Stimulated activated CD4-positive, alpha-beta T cell treated with anti-CD3 and anti-CD28 coated beads, Interleukin-12 subunit alpha, Interleukin-12 subunit beta, amount 100 ng/mL, for 4 hours (primary cell): ENCODE results near the gene ATF7IP2.
"Not testable (repeated sequence)": the region's sequence is repeated elsewhere in the genome, so short reads cannot be mapped to it uniquely, and the experiment has no call there.

Source experiments
- DNase-seq: peaks from one replicate; pipeline ENCODE4 v3.0.0-alpha.2; 2020

ATF7IP2 gene

DNA sequence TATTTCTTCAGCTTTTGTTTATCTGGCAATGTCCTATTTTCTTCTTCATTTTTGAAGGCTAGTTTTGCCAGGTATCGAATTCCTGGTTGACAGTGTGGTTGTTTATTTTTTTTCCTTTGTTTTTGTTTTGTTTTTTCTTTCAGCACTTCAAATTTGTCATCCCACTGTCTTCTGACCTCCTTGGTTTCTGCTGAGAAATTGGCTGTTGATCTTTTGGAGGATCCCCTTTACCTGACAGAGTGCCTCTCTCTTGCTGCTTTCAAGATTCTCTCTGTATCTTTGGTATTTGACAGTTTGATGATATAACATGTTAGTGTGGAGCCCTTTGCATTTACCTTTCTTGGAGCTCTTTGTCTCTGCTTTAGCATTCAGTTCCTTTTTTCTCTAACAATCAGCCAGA is 9.6 kb upstream of the ATF7IP2 start:
- no peak for DNase-seq

DNA sequence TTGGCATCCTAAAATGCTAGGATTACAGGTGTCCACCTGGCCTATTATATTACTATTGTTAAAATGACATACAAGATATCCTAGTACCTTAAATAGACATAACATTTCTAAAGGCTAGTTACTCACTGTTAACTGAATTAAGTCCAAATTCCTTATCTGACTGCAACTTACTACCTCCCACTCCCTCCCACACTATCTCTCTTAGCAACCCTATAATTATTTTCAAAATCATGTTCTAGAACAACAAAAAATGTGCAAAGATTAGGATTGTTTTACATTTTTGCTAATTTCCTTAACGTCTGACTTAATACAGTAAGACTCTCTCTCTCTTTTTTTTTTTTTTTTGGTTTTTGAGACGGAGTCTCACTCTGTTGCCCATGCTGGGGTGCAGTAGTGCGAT is 2.2 kb upstream of the ATF7IP2 start:
- DNase-seq: no peak

GRCh38 chr16:10386517-10387100 is 748 bp downstream of the ATF7IP2 start:
- DNase-seq: no peak

- no peak for DNase-seq
These were observed 1.3 kb downstream of the ATF7IP2 start for GRCh38 chr16:10387188-10387617.

DNA sequence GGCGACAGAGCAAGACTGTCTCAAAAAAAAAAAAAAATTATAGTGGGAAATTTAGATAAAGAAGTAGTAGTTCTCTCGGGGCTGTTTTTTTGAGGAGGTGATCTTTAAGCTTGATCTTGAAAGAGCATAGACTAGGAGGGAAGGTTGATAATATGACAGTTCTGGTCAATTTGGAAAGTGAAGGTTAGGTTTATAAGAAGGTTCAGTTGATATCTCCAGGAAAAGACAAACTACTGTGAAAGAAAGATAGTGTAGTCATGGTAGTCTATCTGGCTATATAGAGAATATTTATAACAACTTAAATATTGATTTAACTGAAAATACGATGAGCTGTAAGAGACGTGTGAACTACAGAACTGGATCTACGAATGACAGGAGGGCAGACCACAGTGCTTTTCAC is 3.1 kb downstream of the ATF7IP2 start:
- DNase-seq: no peak

GRCh38 chr16:10390330-10390729 is 4.5 kb downstream of the ATF7IP2 start:
- DNase-seq: no peak

GRCh38 chr16:10390867-10391266 is 5.0 kb downstream of the ATF7IP2 start:
- no peak for DNase-seq

DNA sequence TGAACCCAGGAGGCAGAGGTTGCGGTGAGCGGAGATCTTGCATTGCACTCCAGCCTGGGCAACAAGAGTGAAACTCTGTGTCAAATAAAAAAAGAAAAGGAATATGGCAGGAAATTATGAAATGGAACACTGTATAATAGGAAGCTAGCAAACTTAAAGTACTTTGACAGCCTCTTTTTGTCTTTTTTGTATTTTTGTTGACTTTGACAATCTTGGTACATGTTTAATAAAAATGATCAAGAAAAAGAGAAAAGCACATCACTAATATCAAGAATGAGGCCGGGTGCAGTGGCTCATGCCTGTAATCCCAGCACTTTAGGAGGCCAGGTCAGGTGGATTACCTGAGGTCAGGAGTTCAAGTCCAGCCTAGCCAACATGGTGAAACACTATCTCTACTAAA is 5.5 kb downstream of the ATF7IP2 start:
- no peak for DNase-seq

DNA sequence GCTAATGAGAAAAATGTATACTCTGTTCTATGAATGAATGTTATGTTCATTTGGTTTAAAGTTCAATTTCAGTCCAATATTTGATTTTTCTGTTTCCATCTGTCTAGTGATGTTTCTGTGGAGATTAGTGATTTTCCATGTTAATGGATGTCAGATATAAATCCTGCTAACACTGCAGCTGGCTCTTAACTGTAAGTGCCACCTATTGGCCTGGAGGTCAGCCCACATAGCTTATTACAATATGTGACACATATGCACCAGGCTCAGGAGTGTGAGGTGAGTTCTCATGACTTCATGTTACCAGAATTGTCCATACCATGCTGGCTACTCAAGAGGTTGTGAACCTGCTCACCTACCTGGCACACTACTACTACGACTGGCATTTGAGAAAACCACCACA is 17.1 kb downstream of the ATF7IP2 start:
- DNase-seq: no peak

- no peak for DNase-seq
These were observed 19.6 kb downstream of the ATF7IP2 start for GRCh38 chr16:10405386-10405939.

- DNase-seq: no peak
These were observed 23.0 kb downstream of the ATF7IP2 start for GRCh38 chr16:10408824-10409381.

DNA sequence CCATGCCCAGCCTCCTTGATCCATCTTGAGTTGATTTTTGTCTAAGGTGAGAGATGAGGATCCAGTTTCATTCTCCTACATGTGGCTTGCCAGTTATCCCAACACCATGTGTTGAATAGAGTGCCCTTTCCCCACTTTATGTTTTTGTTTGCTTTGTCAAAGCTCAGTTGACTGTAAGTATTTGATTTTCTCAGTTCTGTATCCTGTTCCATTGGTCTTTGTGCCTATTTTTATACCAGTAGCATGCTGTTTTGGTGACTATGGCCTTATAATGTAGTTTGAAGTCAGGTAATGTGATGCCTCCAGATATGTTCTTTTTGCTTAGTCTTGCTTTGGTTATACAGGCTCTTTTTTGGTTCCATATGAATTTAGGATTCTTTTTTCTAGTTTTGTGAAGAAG is 23.9 kb downstream of the ATF7IP2 start:
- not testable (repeated sequence) for DNase-seq

- DNase-seq: no peak
These were observed 24.6 kb downstream of the ATF7IP2 start for GRCh38 chr16:10410469-10410868.

GRCh38 chr16:10412935-10413601 is 27.2 kb downstream of the ATF7IP2 start:
- no peak for DNase-seq

GRCh38 chr16:10418204-10418603 is 32.3 kb downstream of the ATF7IP2 start:
- DNase-seq: not testable (repeated sequence)

GRCh38 chr16:10419701-10420100 is 33.8 kb downstream of the ATF7IP2 start:
- no peak for DNase-seq

DNA sequence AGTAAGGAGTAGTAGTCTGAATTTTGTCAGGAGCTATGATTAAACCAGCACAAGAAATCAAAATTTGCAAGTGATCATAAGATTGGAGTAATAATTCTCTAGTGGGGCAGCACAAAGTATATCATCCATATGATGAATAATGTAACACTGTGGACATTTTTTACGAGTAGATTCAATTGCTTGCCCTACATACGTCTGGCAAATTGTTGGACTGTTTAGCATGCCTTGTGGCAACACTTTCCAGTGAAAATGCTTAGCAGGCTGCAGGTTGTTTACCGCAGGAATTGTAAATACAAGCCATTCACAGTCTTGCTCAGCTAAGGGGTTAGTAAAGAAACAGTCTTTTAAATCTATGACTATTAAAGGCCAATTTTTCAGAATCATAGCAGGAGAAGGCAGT is 35.7 kb downstream of the ATF7IP2 start:
- DNase-seq: no peak

GRCh38 chr16:10428433-10429168 is 42.7 kb downstream of the ATF7IP2 start:
- no peak for DNase-seq

DNA sequence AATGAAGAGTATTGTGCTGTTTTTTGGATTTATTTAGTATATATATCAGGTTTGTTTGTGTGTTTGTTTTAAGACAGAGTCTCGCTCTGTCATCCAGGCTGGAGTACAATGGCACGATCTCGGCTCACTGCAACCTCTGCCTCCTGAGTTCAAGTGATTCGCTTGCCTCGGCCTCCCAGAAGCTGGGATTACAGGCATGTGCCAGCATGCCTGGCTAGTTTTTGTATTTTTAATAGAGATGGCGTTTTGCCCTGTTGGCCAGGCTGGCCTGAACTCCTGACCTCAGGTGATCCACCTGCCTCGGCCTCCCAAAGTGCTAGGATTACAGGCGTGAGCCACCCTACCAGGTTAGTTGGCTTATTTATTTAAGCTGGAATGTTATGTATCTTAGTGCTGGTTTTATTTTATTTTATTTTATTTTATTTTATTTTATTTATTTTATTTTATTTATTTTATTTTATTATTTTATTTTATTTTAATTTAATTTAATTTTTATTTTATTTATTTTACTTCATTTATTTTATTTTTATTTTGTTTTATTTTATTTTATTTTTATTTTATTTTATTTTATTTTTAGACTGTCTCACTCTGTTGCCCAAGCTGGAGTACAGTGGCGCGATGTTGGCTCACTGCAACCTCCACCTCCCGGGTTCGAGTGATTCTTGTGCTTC is 43.6 kb downstream of the ATF7IP2 start:
- DNase-seq: not testable (repeated sequence)

DNA sequence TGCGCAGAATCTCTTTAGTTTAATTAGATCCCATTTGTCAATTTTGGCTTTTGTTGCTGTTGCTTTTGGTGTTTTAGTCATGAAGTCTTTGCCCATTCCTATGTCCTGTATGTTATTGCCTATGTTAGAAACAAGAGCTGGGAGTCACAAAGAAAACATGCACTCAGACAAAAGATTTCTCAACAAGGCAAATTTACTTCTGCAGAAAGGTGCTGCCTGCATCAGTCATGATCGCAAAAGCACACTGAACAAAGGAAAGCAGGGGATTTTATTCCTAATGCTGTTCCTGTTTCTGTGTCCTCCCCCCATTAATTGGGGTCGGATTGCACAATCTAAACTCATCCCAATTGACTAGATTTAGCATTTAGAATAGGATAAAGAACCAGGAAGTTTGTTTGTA is 55.9 kb downstream of the ATF7IP2 start:
- DNase-seq: no peak

DNA sequence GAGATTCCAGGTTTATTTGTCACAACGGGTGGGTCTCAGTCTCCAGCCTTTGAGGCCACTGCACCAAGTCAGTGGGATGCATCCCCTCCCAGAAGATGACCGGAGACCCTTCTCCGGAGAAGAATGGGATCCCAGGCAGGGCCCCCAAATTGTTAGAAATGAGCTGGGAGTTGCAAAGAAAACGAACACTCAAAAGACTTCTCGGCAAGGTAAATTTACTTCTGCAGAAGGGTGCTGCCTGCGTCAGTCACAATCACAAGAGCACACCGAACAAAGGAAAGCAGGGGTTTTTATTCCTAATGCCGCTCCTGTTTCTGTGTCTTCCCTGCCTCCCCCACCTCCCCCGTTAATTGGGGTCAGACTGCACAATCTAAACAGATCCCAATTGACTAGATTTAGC is 61.4 kb downstream of the ATF7IP2 start:
- no peak for DNase-seq

DNA sequence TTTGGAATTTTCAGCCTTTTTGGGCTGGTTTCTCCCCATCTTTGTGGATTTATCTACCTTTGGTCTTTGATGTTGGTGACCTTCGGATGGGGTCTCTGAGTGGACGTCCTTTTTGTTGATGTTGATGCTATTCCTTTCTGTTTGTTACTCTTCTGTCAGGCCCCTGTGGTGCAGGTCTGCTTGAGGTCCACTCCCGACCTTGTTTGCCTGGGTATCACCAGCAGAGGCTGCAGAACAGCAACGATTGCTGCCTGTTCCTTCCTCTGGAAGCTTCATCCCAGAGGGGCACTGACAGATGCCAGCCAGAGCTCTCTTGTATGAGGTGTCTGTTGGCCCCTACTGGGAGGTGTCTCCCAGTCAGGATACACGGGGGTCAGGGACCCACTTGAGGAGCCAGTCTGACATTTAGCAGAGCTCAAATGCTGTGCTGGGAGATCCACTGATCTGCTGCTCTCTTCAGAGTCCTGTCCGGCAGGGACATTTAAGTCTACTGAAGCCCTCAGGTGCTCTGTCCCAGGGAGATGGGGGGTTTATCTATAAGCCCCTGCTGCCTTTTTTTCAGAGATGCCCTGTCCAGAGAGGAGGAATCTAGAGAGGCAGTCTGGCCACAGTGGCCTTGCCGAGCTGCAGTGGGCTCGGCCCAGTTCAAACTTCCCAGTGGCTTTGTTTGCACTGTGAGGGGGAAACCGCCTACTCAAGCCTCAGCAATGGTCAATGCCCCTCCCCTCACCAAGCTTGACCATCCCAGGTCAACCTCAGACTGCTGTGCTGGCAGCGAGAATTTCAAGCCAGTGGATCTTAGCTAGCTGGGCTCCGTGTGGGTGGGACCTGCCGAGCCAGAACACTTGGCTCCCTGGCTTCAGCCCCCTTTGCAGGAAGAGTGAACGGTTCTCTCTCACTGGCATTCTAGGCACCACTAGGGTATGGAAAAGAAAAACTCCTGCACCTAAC is 66.6 kb downstream of the ATF7IP2 start:
- not testable (repeated sequence) for DNase-seq
